K562 (cell line): ENCODE results near the gene PAN2. TPM values are rescaled to one million over a fixed set of nuclear protein-coding genes. Genes with fewer than 3 reads are reported as not detected.
A peak's percentile ranks its signal among the peaks of the same experiment; 100 is the strongest.
"Not testable (repeated sequence)": the region's sequence is repeated elsewhere in the genome, so short reads cannot be mapped to it uniquely, and the experiment has no call there.

Experiments used
- ATAC-seq: fragments of 200-7000 bp; cut with Tn5 transposase; 3 replicates; pipeline ENCODE4 v1.9.1; 2020; ENCODE audit warnings: moderate library complexity
- BruUV-seq: library from RNA; stranded (reverse); fragments of 400-500 nt; replicated peaks from 2 replicates; lab custom pipeline; 2021; lab: Mats Ljungman, UMichigan
- CTCF ChIA-PET: fragments of 300-600 bp; formaldehyde crosslinking; extraction: SDS; loops from one replicate; lab custom pipeline; 2021; ENCODE audit warnings: low intra/inter-chr PET ratio; lab: Yijun Ruan, JAX
- POLR2A ChIA-PET: fragments of 300-600, 350-650 bp; sonication (Branson Sonifier 250); formaldehyde crosslinking; extraction: SDS; loops from one replicate; lab custom pipeline; 2021; ENCODE audit warnings: antibody characterized with exemption, inconsistent platforms; lab: Yijun Ruan, JAX
- DNase-seq, 4 experiments: peaks; one replicate each; pipeline versions ENCODE4 v3.0.0 to v3.0.0-alpha.2; 2011 to 2018; ENCODE audit warnings: low spot score in 3 of 4, mixed read lengths in 3 of 4; ENCODE audit errors: extremely low read depth in 1 of 4
- FAIRE-seq: peaks from 2 replicates; lab custom pipeline; 2011; peaks lifted over from hg19 to GRCh38; lab: Jason Lieb, UNC
- H2AFZ ChIP-seq: 2 replicates; pipeline ENCODE4 v1.6.0; 2011; ENCODE audit warnings: low read depth, low read length, control low read depth, inconsistent platforms
- H3K27ac ChIP-seq: fragments of 200-600 bp; 3 replicates; pipeline ENCODE4 v1.8.0; 2011; ENCODE audit warnings: low read depth, mild to moderate bottlenecking, control low read depth, inconsistent platforms, low read length, moderate library complexity, mixed read lengths; ENCODE audit errors: extremely low read depth
- H3K27me3 ChIP-seq, 2 experiments: fragments of 300-600 bp in 1 of 2; 2 replicates in 1 of 2; 3 replicates in 1 of 2; pipeline versions ENCODE4 v1.6.0 to v1.8.0; 2011; ENCODE audit warnings: inconsistent platforms in 2 of 2, low read length in 2 of 2, mild to moderate bottlenecking in 1 of 2, mixed read lengths in 1 of 2, moderate library complexity in 1 of 2; ENCODE audit not compliant: control insufficient read depth in 2 of 2, insufficient read depth in 2 of 2
- H3K36me3 ChIP-seq: fragments of 300-600 bp; 3 replicates; pipeline ENCODE4 v1.8.0; 2011; ENCODE audit warnings: mild to moderate bottlenecking, low read length, inconsistent platforms; ENCODE audit not compliant: control insufficient read depth, insufficient read depth
- H3K4me1 ChIP-seq, 2 experiments: fragments of 200-600 bp in 1 of 2; replicated peaks in 1 of 2; 2 replicates in 1 of 2; 3 replicates in 1 of 2; pipeline versions ENCODE4 v1.5.1 to v1.8.0; 2011; ENCODE audit warnings: inconsistent platforms in 2 of 2, low read length in 2 of 2, mild to moderate bottlenecking in 1 of 2, mixed read lengths in 1 of 2, moderate library complexity in 1 of 2; ENCODE audit not compliant: control insufficient read depth in 2 of 2, insufficient read depth in 2 of 2
- H3K4me2 ChIP-seq: 2 replicates; pipeline ENCODE4 v1.6.1; 2011; ENCODE audit warnings: low read length, control low read depth, inconsistent platforms, mixed read lengths; ENCODE audit not compliant: insufficient read depth
- H3K4me3 ChIP-seq: fragments of 200-600 bp; sonication (generic), shearing (Covaris generic); 2 replicates; pipeline ENCODE4 v1.5.1; 2016; ENCODE audit warnings: control low read depth, inconsistent platforms
- H3K79me2 ChIP-seq: fragments of 200-600 bp; 3 replicates; pipeline ENCODE4 v1.8.0; 2011; ENCODE audit warnings: low read length, inconsistent platforms; ENCODE audit not compliant: control insufficient read depth, insufficient read depth
- H3K9ac ChIP-seq, 2 experiments: 2 replicates each; pipeline versions ENCODE4 v1.6.0 to v1.6.1; 2011; ENCODE audit warnings: low read depth in 2 of 2, low read length in 2 of 2, control low read depth in 1 of 2, inconsistent platforms in 1 of 2, mild to moderate bottlenecking in 1 of 2, mixed read lengths in 1 of 2; ENCODE audit not compliant: insufficient read depth in 1 of 2
- H3K9me1 ChIP-seq: one replicate; pipeline ENCODE4 v1.6.0; 2011; ENCODE audit warnings: inconsistent platforms, mild to moderate bottlenecking, low read length, moderate library complexity; ENCODE audit not compliant: control insufficient read depth, insufficient read depth
- H3K9me3 ChIP-seq: replicated peaks from 2 replicates; pipeline ENCODE4 v1.5.1; 2011; ENCODE audit warnings: low read depth, low read length, inconsistent platforms; ENCODE audit not compliant: control insufficient read depth, insufficient read depth
- H4K20me1 ChIP-seq: replicated peaks from 2 replicates; pipeline ENCODE4 v1.6.1; 2011; ENCODE audit warnings: low read length, inconsistent platforms, mixed read lengths; ENCODE audit not compliant: control insufficient read depth, insufficient read depth
- MBD1 ChIP-seq: fragments of 250-450 bp; sonication (Bioruptor Pico); IDR thresholded peaks from 2 replicates; pipeline ENCODE4 v1.8.0; 2022; ENCODE audit warnings: inconsistent platforms
- RBM25 ChIP-seq: fragments of 200-400 bp; formaldehyde crosslinking; IDR thresholded peaks from 2 replicates; pipeline ENCODE4 v1.6.1; 2018; ENCODE audit warnings: low read length, low read depth, moderate library complexity; ENCODE audit not compliant: severe bottlenecking
- ZNF121 ChIP-seq: sonication (generic); formaldehyde crosslinking; conservative IDR thresholded peaks from 2 replicates; pipeline ENCODE4 v1.8.0; 2022; ENCODE audit warnings: missing genetic modification reagents
- WGBS: fragments of 100-300 bp; shearing (Covaris generic); methylation state at CpG from one replicate; pipeline ENCODE4 v1.1.6; 2016; ENCODE audit warnings: low coverage, mixed read lengths; ENCODE audit not compliant: insufficient coverage; ENCODE audit errors: missing lambda C conversion rate; 5-methylcytosine and 5-hydroxymethylcytosine counted together
- in situ Hi-C: fragments of 300-500 bp; cut with MboI; formaldehyde crosslinking; loops from 4 replicates; pipeline ENCODE4 v1.15.0; 2018; ENCODE audit warnings: inconsistent platforms, mixed read lengths
- intact Hi-C: fragments of 100-400 bp; cut with micrococcal nuclease; formaldehyde crosslinking; loops from 2 replicates; pipeline ENCODE4 v1.14.2; 2022
- polyA plus RNA-seq, 8 experiments: library from polyadenylated mRNA; depleted of rRNA in 4 of 8; stranded (reverse) in 5 of 8; unstranded in 3 of 8; fragments of >200 nt; fragmentation: Nextera tagmentation in 2 of 8; fragmentation: Illumina TruSeq in 1 of 8; extraction: Ambion mirVana in 2 of 8; extraction: Trizol in 1 of 8; gene quantifications; 2 replicates each; pipeline versions ENCODE4 v1.2.1 to v1.2.3, GENCODE V29; 2011 to 2014; ENCODE audit warnings: inconsistent platforms in 1 of 8, missing spikeins in 1 of 8
- total RNA-seq, 7 experiments: library from RNA; depleted of rRNA in 6 of 7; stranded (reverse); fragments of >200 nt in 6 of 7; fragmentation: Illumina TruSeq in 2 of 7; extraction: Trizol in 2 of 7; gene quantifications; 2 replicates each; pipeline versions ENCODE4 v1.2.1 to v1.2.3, GENCODE V29; 2011 to 2021; ENCODE audit warnings: low replicate concordance in 1 of 7

Gene PAN2
- total and polyA plus RNA-seq, 9 of the 15 experiments (the other 6 are each of a cell fraction or from before 2014, with no cell fraction given) = 15.0 to 66.1 (median 25.9) TPM

- Histone ChIP-seq H2AFZ (no peak overlapping the region), H3K4me2 (no peak overlapping the region), H4K20me1 (no peaks in the 10 kb centered on the region), H3K27me3 (no peaks in the 10 kb centered on the region), H3K36me3 (peaks cover 91% of the 10 kb centered on the region), H3K4me3 (no peak overlapping the region), H3K4me1 (no peaks in the 10 kb centered on the region), H3K9me3 (no peaks in the 10 kb centered on the region), H3K9ac (no peak overlapping the region), H3K9me1 (no peaks in the 10 kb centered on the region), H3K79me2 (no peaks in the 10 kb centered on the region), H3K27ac (no peak overlapping the region)
- CTCF ChIA-PET = no interaction called here
- WGBS = 100% methylated on average over 2 of the region's 2 CpGs
- POLR2A ChIA-PET = no interaction called here
- intact Hi-C loops (no loop called here), in situ Hi-C loops (no loop called here)
- FAIRE-seq (no peak), ATAC-seq (no peak), DNase-seq (no peak)
- TF ChIP-seq ZNF121 (CRISPR knock-in tag) = peak; percentile 85
- no peak for TF ChIP-seq MBD1
- TF ChIP-seq RBM25 = peak; percentile 20
- BruUV-seq = no TSS peak
These were observed 59.5 kb downstream of the PAN2 start for GRCh38 chr12:56274299-56274698.

DNA sequence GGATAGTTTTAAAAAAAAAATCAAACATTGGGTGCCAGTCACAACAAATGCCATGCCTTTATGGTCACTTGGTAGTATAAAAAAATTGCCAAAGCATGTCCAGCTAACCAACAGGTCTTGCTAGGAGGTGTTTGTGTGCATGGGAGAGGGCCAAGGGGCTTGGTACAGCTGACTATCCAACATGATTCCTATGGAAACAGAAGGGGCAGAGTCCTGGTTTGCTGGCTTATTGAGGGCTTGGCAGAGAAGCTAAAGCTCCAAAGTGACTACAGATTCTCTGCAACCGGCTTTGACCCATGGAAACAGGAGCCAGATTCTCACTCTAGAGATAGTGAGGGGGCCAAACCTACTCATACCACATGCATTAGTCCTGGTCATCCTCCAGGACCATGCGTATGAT, 61.3 kb downstream of the PAN2 start:
- in situ Hi-C loops, H2AFZ ChIP-seq, H3K9me1 ChIP-seq, intact Hi-C loops, H3K9ac ChIP-seq, ATAC-seq, H3K27ac ChIP-seq, H4K20me1 ChIP-seq, H3K9me3 ChIP-seq, CTCF ChIA-PET, DNase-seq, H3K27me3 ChIP-seq, POLR2A ChIA-PET, FAIRE-seq, BruUV-seq, H3K79me2 ChIP-seq, H3K4me2 ChIP-seq, H3K4me3 ChIP-seq, H3K4me1 ChIP-seq: not testable (repeated sequence)
- peaks cover 76% of the 10 kb centered on the region for H3K36me3 ChIP-seq
- 88% methylated on average over 2 of the region's 2 CpGs for WGBS
